22Rv1 (cell line): Measurements from ENCODE around the gene ARAP1.

ENCODE experiments used
- CTCF ChIP-seq: fragments of 450-650 bp; IDR thresholded peaks from 2 replicates; pipeline ENCODE4 v1.5.1; 2017; ENCODE audit warnings: mild to moderate bottlenecking
- ZFX ChIP-seq: fragments of 450-650 bp; IDR thresholded peaks from 2 replicates; pipeline ENCODE4 v1.6.1; 2017; ENCODE audit warnings: antibody characterized with exemption, borderline replicate concordance

- TF ChIP-seq CTCF (no peak), ZFX (no peak)
Measured at GRCh38 chr11:72719551-72719950, 32.7 kb downstream of the ARAP1 start.
